HEK293 (cell line): ENCODE measurements around the gene SERPINB5.

Source experiments
- CTCF ChIP-seq: fragments of 450-650 bp; formaldehyde crosslinking; IDR thresholded peaks from 2 replicates; pipeline ENCODE4 v1.5.1; 2016; ENCODE audit warnings: missing biosample characterization, missing genetic modification characterization
- INSM2 ChIP-seq: fragments of 450-650 bp; formaldehyde crosslinking; IDR thresholded peaks from 2 replicates; pipeline ENCODE4 v1.5.1; 2016; ENCODE audit warnings: missing biosample characterization, missing genetic modification characterization
- RBAK ChIP-seq: fragments of 450-650 bp; formaldehyde crosslinking; IDR thresholded peaks from 2 replicates; pipeline ENCODE4 v1.5.1; 2016; ENCODE audit warnings: missing biosample characterization, missing genetic modification characterization
- ZBTB10 ChIP-seq: fragments of 450-650 bp; formaldehyde crosslinking; IDR thresholded peaks from 2 replicates; pipeline ENCODE4 v1.5.1; 2016; ENCODE audit warnings: missing biosample characterization, missing genetic modification characterization
- ZBTB20 ChIP-seq: fragments of 450-650 bp; formaldehyde crosslinking; IDR thresholded peaks from 2 replicates; pipeline ENCODE4 v1.5.1; 2016; ENCODE audit warnings: missing biosample characterization, missing genetic modification characterization
- ZNF114 ChIP-seq: fragments of 450-650 bp; formaldehyde crosslinking; IDR thresholded peaks from 2 replicates; pipeline ENCODE4 v1.5.0; 2017; ENCODE audit warnings: missing biosample characterization, missing genetic modification characterization
- ZNF132 ChIP-seq: fragments of 450-650 bp; formaldehyde crosslinking; IDR thresholded peaks from 2 replicates; pipeline ENCODE4 v1.5.1; 2017; ENCODE audit warnings: missing biosample characterization, missing genetic modification characterization, borderline replicate concordance
- ZNF292 ChIP-seq: fragments of 450-650 bp; formaldehyde crosslinking; IDR thresholded peaks from 2 replicates; pipeline ENCODE4 v1.5.1; 2016; ENCODE audit warnings: low read depth, missing biosample characterization, missing genetic modification characterization, borderline replicate concordance
- ZNF488 ChIP-seq: fragments of 450-650 bp; formaldehyde crosslinking; IDR thresholded peaks from 2 replicates; pipeline ENCODE4 v1.5.1; 2016; ENCODE audit warnings: missing biosample characterization, missing genetic modification characterization

GRCh38 chr18:63451799-63452660 is 24.7 kb upstream of the SERPINB5 start:
- no peak for TF ChIP-seq ZNF132 (tag by site-specific recombination)
- TF ChIP-seq CTCF (tag by site-specific recombination), result no peak
- TF ChIP-seq INSM2 (tag by site-specific recombination), result no peak
- TF ChIP-seq RBAK, result no peak
- no peak for TF ChIP-seq ZNF488 (tag by site-specific recombination)
- no peak for TF ChIP-seq ZBTB20
- TF ChIP-seq ZNF114 (tag by site-specific recombination), result no peak
- TF ChIP-seq ZNF292 (tag by site-specific recombination), result no peak
- no peak for TF ChIP-seq ZBTB10 (tag by site-specific recombination)
